Neural cell (in vitro differentiated cells): ENCODE results near the gene RYR2.

Experiments
- CTCF ChIP-seq: fragments of 450-650 bp; IDR thresholded peaks from 2 replicates; pipeline ENCODE4 v1.5.1; 2014; ENCODE audit warnings: antibody characterized with exemption, mild to moderate bottlenecking, moderate library complexity; ENCODE audit not compliant: poor library complexity, severe bottlenecking
- EP300 ChIP-seq: fragments of 450-650 bp; conservative IDR thresholded peaks from 2 replicates; pipeline ENCODE4 v1.6.1; 2014; ENCODE audit warnings: antibody characterized with exemption, mild to moderate bottlenecking, moderate library complexity; ENCODE audit not compliant: poor library complexity, severe bottlenecking
- EZH2 ChIP-seq: fragments of 200-600, 300-800 bp; shearing (Covaris generic), sonication (generic); IDR thresholded peaks from 2 replicates; pipeline ENCODE4 v1.6.1; 2014; ENCODE audit warnings: antibody characterized with exemption, low read length, borderline replicate concordance, mild to moderate bottlenecking; ENCODE audit not compliant: insufficient read depth, poor library complexity, severe bottlenecking
- POLR2AphosphoS5 ChIP-seq: IDR thresholded peaks from 2 replicates; pipeline ENCODE4 v1.6.1; 2012
- RAD21 ChIP-seq: fragments of 450-650 bp; conservative IDR thresholded peaks from 2 replicates; pipeline ENCODE4 v1.6.1; 2014; ENCODE audit warnings: antibody characterized with exemption, mild to moderate bottlenecking, moderate library complexity
- REST ChIP-seq: IDR thresholded peaks from 2 replicates; pipeline ENCODE4 v1.6.1; 2012; ENCODE audit warnings: borderline replicate concordance
- TAF1 ChIP-seq: IDR thresholded peaks from 2 replicates; pipeline ENCODE4 v1.6.1; 2012; ENCODE audit warnings: low read depth

GRCh38 chr1:237004116-237004515, 37.9 kb upstream of the RYR2 start, which contains the start of gene MT1HL1:
- TF ChIP-seq TAF1, result no peak
- TF ChIP-seq EZH2, result no peak
- no peak for TF ChIP-seq CTCF
- no peak for TF ChIP-seq POLR2AphosphoS5
- no peak for TF ChIP-seq EP300
- TF ChIP-seq REST, result no peak
- TF ChIP-seq RAD21, result no peak
